Measurements from ENCODE around the gene DTX4.
"Not testable (repeated sequence)": the region's sequence is repeated elsewhere in the genome, so short reads cannot be mapped to it uniquely, and the experiment has no call there.

Gene DTX4

GRCh38 chr11:59171508-59172322, at the start of gene DTX4 (continued):
- no peak for TF ChIP-seq ZNF214 (tag by site-specific recombination; IDR thresholded peaks at IDR 0.05; ENCODE audit: borderline replicate concordance)

- H3K9me3 ChIP-seq (ENCODE audit: control insufficient read depth, insufficient read depth, low read depth, low read length): no peaks in the 10 kb centered on the region
- POLR2A ChIA-PET: interaction anchor here (2.3 kb wide), 1 partner anchor 29 kb away, joined by 11 read pairs; the partner anchor contains the start of gene FAM111B
- no peaks in the 10 kb centered on the region for H3K4me1 ChIP-seq (ENCODE audit: control insufficient read depth, insufficient read depth, low read length)
- CTCF ChIA-PET: interaction anchor here (0.5 to 2.4 kb wide), 41 partner anchors 8 to 875 kb away, joined by 3 to 20 read pairs (median 4); partner anchors contain the start of genes FAM111B and GLYATL1B
- H3K36me3 ChIP-seq (ENCODE audit: control insufficient read depth in 2 of 2, insufficient read depth in 1 of 2, low read length in 2 of 2): peaks cover 0 to 4% of the 10 kb centered on the region in 2 experiments; a peak in 1 of 3 replicates
- no peak overlapping the region for H3K27ac ChIP-seq (ENCODE audit: extremely low read depth, low read depth, low read length)
- TF ChIP-seq ZNF785 (tag by site-specific recombination; IDR thresholded peaks at IDR 0.05): no peak
- no peak for TF ChIP-seq ZNF274 (IDR thresholded peaks at IDR 0.05; ENCODE audit: low read length)
- no peak for TF ChIP-seq ZNF274 (tag by site-specific recombination; IDR thresholded peaks at IDR 0.05; ENCODE audit: borderline replicate concordance)
- TF ChIP-seq CTCF (tag by site-specific recombination; IDR thresholded peaks at IDR 0.05): 0 out of 2 replicates have a peak, but pooled peaks have one; percentile 8
- no peak for TF ChIP-seq ZBTB48 (tag by site-specific recombination; IDR thresholded peaks at IDR 0.05)
- peak; percentile 65 for TF ChIP-seq ZNF654 (tag by site-specific recombination; IDR thresholded peaks at IDR 0.05; ENCODE audit: low read depth)
- no peak overlapping the region; the same call in 1 of the 2 replicates for H3K4me3 ChIP-seq (ENCODE audit: low read depth, low read length)
Measured at GRCh38 chr11:59135648-59136461, 36.1 kb upstream of the DTX4 start.

- H3K9me3 ChIP-seq (ENCODE audit: control insufficient read depth, insufficient read depth, low read depth, low read length); H3K4me3 ChIP-seq (ENCODE audit: low read depth, low read length); H3K4me1 ChIP-seq (ENCODE audit: control insufficient read depth, insufficient read depth, low read length); H3K27ac ChIP-seq (ENCODE audit: extremely low read depth, low read depth, low read length); H3K36me3 ChIP-seq (ENCODE audit: control insufficient read depth in 2 of 2, insufficient read depth in 1 of 2, low read length in 2 of 2): not testable (repeated sequence)
- CTCF ChIA-PET: interaction anchor here (0.6 to 2.4 kb wide), 27 partner anchors 8 to 483 kb away, joined by 3 to 20 read pairs (median 5); partner anchors contain the start of genes FAM111B and GLYATL1B
- POLR2A ChIA-PET: interaction anchor here (2.3 kb wide), 1 partner anchor 30 kb away, joined by 11 read pairs; the partner anchor contains the start of gene FAM111B
Measured at GRCh38 chr11:59136551-59136950, 35.4 kb upstream of the DTX4 start.

- ChIA-PET POLR2A (no interaction called here), CTCF (interaction anchor here (0.5 to 1.1 kb wide), 3 partner anchors 21 to 561 kb away, joined by 3 read pairs; no protein-coding TSS in a partner anchor)
- no peaks in the 10 kb centered on the region for H3K4me1 ChIP-seq (ENCODE audit: control insufficient read depth, insufficient read depth, low read length)
- TF ChIP-seq OSR2 (tag by site-specific recombination; IDR thresholded peaks at IDR 0.05) (no peak), GLIS1 (tag by site-specific recombination; IDR thresholded peaks at IDR 0.05) (no peak), AEBP2 (tag by site-specific recombination; IDR thresholded peaks at IDR 0.05; ENCODE audit: borderline replicate concordance) (no peak)
- no peaks in the 10 kb centered on the region for H3K9me3 ChIP-seq (ENCODE audit: control insufficient read depth, insufficient read depth, low read depth, low read length)
- no peak overlapping the region for H3K27ac ChIP-seq (ENCODE audit: extremely low read depth, low read depth, low read length)
- H3K36me3 ChIP-seq (ENCODE audit: control insufficient read depth in 2 of 2, insufficient read depth in 1 of 2, low read length in 2 of 2): peaks cover 0 to 4% of the 10 kb centered on the region in 2 experiments; a peak in 1 of 3 replicates
- H3K4me3 ChIP-seq (ENCODE audit: low read depth, low read length): no peak overlapping the region
Measured at GRCh38 chr11:59137190-59137589, 34.7 kb upstream of the DTX4 start.

Measured in HEK293 (cell line).